Muscle layer of duodenum (tissue), 2 donors: ENCODE measurements around the gene EMP3.
"Not testable (repeated sequence)": the region's sequence is repeated elsewhere in the genome, so short reads cannot be mapped to it uniquely, and the experiment has no call there.

Experiments used
- H3K27ac ChIP-seq: one replicate; pipeline ENCODE4 v1.7.0; 2013; ENCODE audit warnings: mild to moderate bottlenecking, low read length
- H3K27me3 ChIP-seq: one replicate; pipeline ENCODE4 v1.7.0; 2013; ENCODE audit warnings: low read depth, mild to moderate bottlenecking, control low read depth, low read length
- H3K36me3 ChIP-seq, 2 donors: one replicate each; pipeline ENCODE4 v1.7.0; 2013; ENCODE audit warnings: low read length in 2 of 2, control low read depth in 1 of 2, mild to moderate bottlenecking in 1 of 2; ENCODE audit not compliant: insufficient read depth in 2 of 2, control insufficient read depth in 1 of 2
- H3K4me1 ChIP-seq, 2 donors: one replicate each; pipeline ENCODE4 v1.7.0; 2013; ENCODE audit warnings: low read length in 2 of 2, mild to moderate bottlenecking in 2 of 2, control low read depth in 1 of 2, moderate library complexity in 1 of 2; ENCODE audit not compliant: insufficient read depth in 2 of 2, control insufficient read depth in 1 of 2
- H3K4me3 ChIP-seq, 2 donors: one replicate each; pipeline ENCODE4 v1.7.0; 2013; ENCODE audit warnings: low read length in 2 of 2, low read depth in 1 of 2, mild to moderate bottlenecking in 1 of 2
- H3K9me3 ChIP-seq, 2 donors: one replicate each; pipeline ENCODE4 v1.7.0; 2013; ENCODE audit warnings: low read length in 2 of 2, control low read depth in 1 of 2, mild to moderate bottlenecking in 1 of 2; ENCODE audit not compliant: control insufficient read depth in 1 of 2
- donor health status: healthy.

EMP3 gene

DNA sequence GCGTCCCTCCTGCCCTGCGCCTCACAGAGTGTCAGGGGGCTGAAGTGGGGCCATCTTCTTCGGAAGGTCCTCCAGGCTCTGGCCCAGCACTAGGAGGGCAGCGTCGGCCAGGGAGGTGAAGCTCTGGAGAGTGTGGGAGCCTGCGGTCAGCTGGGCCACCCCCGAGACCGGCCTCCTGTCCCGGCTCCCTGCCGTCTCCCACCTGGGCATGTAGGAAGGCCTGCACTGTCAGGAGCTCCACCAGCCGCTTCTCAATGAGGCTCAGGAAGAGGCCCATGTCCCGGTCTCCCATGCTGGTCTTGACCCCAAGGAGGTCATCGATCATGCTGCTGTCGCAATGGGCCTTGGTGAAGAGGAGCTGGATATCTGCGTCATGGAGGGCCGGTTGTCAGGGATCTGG lies 27.4 kb upstream of the EMP3 start:
- no peaks in the 10 kb centered on the region for H3K27me3 ChIP-seq
- H3K4me3 ChIP-seq = no peak overlapping the region
- no peaks in the 10 kb centered on the region for H3K36me3 ChIP-seq
- H3K9me3 ChIP-seq = no peaks in the 10 kb centered on the region
- no peaks in the 10 kb centered on the region for H3K4me1 ChIP-seq
- no peak overlapping the region for H3K27ac ChIP-seq

DNA sequence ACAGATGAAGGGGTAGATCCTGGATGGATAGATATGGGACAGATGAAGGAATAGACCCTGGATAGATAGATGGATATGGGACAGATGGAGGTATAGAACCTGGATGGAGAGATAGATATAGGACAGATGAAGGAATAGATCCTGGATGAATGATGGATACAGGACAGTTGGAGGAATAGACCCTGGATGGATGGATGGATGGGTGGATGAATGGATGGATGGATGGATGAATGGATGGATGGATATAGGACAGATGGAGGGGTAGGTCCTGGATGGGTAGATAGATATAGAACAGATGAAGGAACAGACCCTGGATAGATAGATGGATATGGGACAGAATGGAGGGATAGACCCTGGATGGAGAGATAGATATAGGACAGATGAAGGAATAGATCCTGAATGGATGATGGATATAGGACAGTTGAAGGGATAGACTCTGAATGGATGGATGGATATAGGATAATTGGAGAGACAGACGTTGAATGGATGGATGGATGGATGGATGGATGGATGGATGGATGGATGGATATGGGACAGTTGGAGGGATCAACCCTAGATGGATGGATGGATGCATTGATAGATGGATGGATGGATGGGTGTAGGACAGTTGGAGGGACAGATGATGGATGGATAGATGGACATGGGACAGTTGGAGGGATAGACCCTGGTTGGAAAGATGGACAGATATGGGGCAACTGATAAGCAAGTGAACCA lies 23.3 kb upstream of the EMP3 start:
- Histone ChIP-seq H3K4me1 (no peaks in the 10 kb centered on the region), H3K36me3 (no peaks in the 10 kb centered on the region), H3K27me3 (no peaks in the 10 kb centered on the region), H3K9me3 (no peaks in the 10 kb centered on the region), H3K27ac (no peak overlapping the region), H3K4me3 (no peak overlapping the region)

DNA sequence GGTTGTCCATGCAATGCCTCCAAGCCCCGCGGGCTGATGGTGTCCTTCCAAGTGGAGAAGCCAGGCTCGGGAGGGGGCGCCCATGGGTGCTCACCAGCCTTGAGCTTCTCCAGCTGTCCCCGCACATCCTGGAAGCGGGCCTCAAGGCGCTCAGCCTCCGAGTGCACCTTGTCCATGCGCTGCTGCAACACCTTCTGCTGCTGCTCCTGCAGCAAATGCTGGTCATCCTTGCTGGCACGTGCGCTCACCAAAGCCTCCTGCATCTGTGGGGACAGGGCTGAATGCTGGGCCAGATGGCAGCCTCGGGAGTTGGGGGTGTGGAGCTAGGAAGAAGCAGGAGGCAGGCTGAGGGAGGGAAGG lies 22.8 kb upstream of the EMP3 start:
- Histone ChIP-seq H3K4me1 (no peaks in the 10 kb centered on the region), H3K4me3 (no peak overlapping the region), H3K9me3 (no peaks in the 10 kb centered on the region), H3K27ac (no peak overlapping the region), H3K27me3 (no peaks in the 10 kb centered on the region), H3K36me3 (no peaks in the 10 kb centered on the region)

DNA sequence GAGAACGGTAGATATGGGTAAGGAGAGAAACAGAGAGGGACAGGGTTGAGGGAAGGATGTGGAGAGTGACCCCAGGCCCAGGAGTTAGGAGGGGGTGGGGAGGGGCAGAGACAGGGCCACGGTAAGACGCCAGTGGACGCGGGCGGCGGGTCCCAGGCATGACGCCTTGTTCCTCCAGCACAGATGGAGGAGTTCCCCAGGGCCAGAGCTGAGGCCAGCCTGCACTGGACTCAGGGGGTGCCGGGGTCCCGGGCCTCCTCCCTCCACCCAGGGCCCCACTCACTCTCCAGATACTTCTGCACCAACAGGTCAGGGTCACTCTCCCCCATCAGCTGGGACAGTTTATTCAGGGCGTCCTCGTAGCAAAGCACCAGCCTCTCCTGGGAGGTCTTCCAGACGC lies 22.0 kb upstream of the EMP3 start:
- H3K27me3 ChIP-seq = no peaks in the 10 kb centered on the region
- H3K9me3 ChIP-seq = no peaks in the 10 kb centered on the region
- H3K4me3 ChIP-seq = no peak overlapping the region
- H3K27ac ChIP-seq = no peak overlapping the region
- H3K36me3 ChIP-seq = no peaks in the 10 kb centered on the region
- H3K4me1 ChIP-seq = no peaks in the 10 kb centered on the region

DNA sequence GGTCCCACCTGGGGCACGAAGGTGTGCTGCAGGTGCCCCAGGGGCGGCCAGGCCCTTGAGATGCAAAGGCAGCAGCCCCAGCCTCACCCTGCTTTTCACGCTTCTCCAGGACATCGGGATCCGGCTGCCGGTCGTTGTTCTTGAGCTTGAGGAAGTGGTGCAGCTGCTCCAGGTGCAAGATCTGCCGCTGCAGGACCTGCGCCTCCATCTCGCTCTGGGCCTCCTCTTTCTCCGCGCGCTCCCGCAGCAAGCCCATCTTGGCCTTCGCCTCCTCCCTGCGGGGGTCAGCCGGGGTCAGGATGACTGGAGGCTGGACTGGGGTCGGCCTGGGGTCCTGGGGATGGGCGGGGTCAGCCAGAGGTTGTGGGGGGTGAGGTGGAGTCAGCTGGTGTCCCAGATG lies 21.5 kb upstream of the EMP3 start:
- Histone ChIP-seq H3K9me3 (no peaks in the 10 kb centered on the region), H3K4me1 (no peaks in the 10 kb centered on the region), H3K27me3 (no peaks in the 10 kb centered on the region), H3K27ac (no peak overlapping the region), H3K36me3 (no peaks in the 10 kb centered on the region), H3K4me3 (no peak overlapping the region)

DNA sequence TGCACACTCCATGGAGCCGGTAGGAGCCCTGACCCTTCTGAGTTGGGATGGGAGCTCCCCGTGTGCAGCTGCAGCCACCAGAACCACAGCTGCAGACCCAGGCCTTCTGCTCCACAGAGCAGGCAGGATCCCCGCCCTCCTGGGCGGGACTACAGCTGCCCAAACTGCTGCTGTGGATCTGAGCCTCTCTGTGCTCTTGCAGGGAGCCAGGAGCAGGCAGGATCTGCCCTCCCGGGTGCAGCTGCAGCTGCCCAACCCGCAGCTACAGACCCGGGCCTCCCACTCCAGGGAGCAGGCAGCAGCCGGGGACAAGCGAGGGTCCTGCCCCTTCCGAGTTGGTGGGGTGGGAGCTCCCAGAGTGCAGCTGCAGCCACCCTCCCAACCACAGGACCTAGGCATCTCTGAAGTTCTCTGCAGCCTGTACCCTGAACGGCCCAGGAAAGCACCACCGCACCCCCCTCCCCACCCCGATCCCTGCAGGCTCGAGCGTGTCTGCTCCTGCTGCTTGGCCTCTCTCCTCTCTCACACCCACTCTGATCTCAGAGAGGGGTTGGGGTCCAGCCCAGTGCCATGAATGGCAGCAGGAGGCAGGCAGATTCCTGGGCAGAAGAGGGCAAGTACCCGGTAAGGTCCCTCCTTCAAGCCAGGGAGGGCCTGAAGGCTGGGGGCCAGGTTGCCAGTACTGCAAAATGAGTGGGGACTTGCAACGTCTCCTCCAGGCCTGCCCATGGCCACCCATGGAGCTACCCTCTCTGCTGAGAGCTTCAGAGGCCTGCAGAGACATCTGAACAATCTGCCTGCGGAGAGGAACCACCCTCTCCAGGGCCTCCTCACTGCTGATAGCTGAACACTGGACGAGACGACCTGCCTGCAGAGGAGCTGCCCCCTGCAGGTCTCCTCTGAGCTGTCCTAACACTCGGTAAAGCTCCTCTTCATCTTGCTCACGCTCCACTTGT lies 16.4 kb upstream of the EMP3 start:
- Histone ChIP-seq H3K27me3 (no peaks in the 10 kb centered on the region), H3K4me1 (peaks cover 0 to 4% of the 10 kb centered on the region in 2 donors), H3K9me3 (no peaks in the 10 kb centered on the region), H3K27ac (no peak overlapping the region), H3K36me3 (no peaks in the 10 kb centered on the region), H3K4me3 (no peak overlapping the region)

DNA sequence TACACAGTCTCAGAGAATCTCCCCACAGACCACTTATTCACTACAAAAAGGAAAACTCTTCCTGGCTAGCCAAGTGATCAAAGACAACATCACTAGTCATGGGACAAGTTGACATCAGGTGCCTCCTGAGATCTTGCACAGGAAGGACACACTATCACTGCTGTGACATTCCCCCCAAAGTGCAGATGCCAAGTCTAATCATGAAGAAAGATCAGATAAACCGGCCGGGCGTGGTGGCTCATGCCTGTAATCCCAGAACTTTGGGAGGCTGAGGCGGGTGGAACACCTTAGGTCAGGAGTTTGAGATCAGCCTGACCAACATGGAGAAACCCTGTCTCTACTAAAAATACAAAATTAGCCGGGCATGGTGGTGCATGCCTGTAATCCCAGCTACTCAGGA lies 15.6 kb upstream of the EMP3 start:
- not testable (repeated sequence) for H3K9me3 ChIP-seq, H3K4me3 ChIP-seq, H3K27me3 ChIP-seq, H3K27ac ChIP-seq, H3K4me1 ChIP-seq, H3K36me3 ChIP-seq

DNA sequence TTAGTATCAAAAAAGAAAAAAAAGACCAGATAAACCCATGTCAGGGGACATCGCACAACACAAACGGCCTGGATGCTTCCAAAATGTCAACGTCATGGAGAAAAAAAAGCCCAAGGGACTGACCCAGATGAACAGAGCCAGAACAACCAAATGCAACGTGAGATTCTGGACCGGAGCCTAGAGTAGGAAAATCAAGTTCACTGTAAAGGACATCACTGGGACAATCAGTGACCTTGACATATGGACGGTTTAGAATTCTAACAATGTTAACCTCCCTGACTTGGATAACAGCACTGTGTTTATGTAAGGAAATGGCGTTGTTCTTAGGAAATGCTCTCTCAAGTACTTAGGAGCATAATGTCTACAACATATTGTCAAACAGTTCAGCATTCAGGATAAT lies 15.1 kb upstream of the EMP3 start:
- H3K36me3 ChIP-seq = no peaks in the 10 kb centered on the region
- peaks cover 0 to 4% of the 10 kb centered on the region in 2 donors for H3K4me1 ChIP-seq
- no peak overlapping the region for H3K27ac ChIP-seq
- H3K9me3 ChIP-seq = no peaks in the 10 kb centered on the region
- no peak overlapping the region for H3K4me3 ChIP-seq
- no peaks in the 10 kb centered on the region for H3K27me3 ChIP-seq

DNA sequence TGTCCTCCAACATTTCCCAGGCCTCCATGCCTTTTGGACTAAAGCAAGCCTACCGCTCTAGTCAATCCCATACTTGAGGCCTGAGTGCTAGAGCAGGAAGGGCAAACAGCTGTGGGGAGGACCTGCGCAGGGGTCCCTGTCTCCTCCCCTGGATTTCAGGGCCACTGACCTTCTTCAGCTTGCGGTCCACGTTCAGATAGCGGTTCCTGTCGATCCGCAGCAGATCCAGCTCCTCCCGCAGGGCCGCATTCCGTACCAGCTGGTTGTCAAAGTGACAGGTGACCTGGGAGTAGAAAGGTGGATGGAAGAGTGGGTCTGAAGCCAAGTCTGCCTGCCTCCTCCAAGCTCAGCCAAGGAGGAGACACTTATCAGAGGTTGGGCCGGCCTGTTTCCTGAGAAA lies 14.0 kb upstream of the EMP3 start:
- Histone ChIP-seq H3K4me3 (no peak overlapping the region), H3K27me3 (no peaks in the 10 kb centered on the region), H3K9me3 (no peaks in the 10 kb centered on the region), H3K4me1 (peaks cover 0 to 4% of the 10 kb centered on the region in 2 donors), H3K27ac (no peak overlapping the region), H3K36me3 (no peaks in the 10 kb centered on the region)

DNA sequence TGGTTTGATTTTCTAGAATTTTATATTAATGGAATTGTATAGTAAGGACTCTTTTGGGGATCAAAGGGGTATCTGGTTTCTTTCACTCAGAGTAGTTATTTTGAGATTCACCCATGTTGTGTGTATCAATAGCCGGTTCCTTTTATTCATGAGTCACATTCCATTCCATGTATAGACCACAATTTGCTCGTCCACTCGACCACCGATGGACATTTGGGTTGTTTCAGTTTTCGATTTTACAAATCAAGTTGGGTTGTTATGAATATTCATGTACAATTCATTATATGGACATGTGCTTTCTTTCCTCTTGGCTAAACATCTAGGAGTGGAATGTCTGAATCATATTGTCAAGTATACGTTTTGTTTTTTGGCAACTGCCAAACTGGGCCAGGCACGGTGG lies 9.6 kb upstream of the EMP3 start:
- H3K27ac ChIP-seq = no peak overlapping the region
- peaks cover 0 to 8% of the 10 kb centered on the region in 2 donors for H3K4me1 ChIP-seq

DNA sequence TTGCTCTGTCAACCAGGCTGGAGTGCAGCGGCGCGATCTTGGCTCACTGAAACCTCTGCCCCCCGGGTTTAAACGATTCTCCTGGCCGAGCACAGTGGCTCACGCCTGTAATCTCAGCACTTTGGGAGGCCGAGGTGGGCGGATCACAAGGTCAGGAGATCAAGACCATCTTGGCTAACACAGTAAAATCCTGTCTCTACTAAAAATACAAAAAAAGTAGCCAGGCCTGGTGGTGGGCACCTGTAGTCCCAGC lies 7.7 kb upstream of the EMP3 start:
- H3K27ac ChIP-seq, H3K27me3 ChIP-seq, H3K9me3 ChIP-seq, H3K4me3 ChIP-seq, H3K36me3 ChIP-seq: not testable (repeated sequence)
- peaks cover 0 to 21% of the 10 kb centered on the region in 2 donors for H3K4me1 ChIP-seq

More for the DNA sequence above, 9.6 kb upstream of the EMP3 start:
- Histone ChIP-seq H3K27me3 (no peaks in the 10 kb centered on the region), H3K4me3 (no peak overlapping the region), H3K36me3 (no peaks in the 10 kb centered on the region), H3K9me3 (no peaks in the 10 kb centered on the region)
